ENCODE measurements around the gene CELF6.

DNA sequence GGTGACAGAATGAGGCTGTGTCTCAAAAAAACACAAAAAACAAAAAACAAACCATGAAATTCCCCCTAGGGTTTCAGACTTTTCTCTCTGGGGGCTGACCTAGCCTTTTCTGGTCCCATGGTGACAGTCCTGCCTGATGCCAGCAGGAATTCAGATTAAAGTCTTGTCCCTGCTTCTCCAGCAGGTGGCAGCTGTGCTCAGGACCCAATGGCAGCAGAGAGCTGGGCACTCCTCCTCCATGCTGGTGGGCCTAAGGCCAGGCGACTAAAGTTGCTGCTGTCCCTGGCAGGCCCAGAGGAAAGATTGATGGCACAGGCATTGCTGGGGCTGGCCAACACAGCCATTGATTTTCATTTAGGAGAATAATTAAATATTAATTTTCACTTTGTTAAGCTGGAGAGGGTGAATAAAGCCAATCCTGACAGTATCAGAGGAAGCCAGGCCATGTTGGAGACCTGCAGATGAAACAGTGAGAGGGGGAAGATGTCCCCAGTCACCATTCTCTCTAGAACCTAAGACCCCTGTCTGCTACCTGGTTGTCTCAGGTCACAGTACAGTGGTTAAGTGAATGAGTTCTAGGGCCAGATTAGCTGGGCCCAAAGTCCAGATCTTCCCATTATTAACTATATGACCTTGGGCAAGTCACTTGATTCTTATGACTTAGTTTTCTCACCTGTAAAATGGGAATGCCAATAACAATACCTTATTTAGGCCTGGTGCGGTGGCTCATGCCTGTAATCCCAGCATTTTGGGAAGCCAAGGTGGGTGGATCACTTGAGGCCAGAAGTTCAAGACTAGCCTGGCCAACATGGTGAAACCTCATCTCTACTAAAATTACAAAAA is 7.1 kb downstream of the CELF6 start:
- TF ChIP-seq, protein P1, sequence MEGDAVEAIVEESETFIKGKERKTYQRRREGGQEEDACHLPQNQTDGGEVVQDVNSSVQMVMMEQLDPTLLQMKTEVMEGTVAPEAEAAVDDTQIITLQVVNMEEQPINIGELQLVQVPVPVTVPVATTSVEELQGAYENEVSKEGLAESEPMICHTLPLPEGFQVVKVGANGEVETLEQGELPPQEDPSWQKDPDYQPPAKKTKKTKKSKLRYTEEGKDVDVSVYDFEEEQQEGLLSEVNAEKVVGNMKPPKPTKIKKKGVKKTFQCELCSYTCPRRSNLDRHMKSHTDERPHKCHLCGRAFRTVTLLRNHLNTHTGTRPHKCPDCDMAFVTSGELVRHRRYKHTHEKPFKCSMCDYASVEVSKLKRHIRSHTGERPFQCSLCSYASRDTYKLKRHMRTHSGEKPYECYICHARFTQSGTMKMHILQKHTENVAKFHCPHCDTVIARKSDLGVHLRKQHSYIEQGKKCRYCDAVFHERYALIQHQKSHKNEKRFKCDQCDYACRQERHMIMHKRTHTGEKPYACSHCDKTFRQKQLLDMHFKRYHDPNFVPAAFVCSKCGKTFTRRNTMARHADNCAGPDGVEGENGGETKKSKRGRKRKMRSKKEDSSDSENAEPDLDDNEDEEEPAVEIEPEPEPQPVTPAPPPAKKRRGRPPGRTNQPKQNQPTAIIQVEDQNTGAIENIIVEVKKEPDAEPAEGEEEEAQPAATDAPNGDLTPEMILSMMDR (conservative IDR thresholded peaks at IDR 0.05 in 1 of 2, IDR thresholded peaks at IDR 0.05 in 1 of 2; ENCODE audit: extremely low read depth in 1 of 2, insufficient read depth in 1 of 2, low read depth in 1 of 2, low read length in 2 of 2): peak; percentile 72 to 85
- TF ChIP-seq EZH2 (IDR thresholded peaks at IDR 0.05; ENCODE audit: borderline replicate concordance, low read length): no peak
